ENCODE measurements around the gene MEGF10.

The MEGF10 gene

GRCh38 chr5:127363403-127363802 lies 72.8 kb downstream of the MEGF10 start:
- Histone ChIP-seq H3K79me2 (ENCODE audit: control insufficient read depth, insufficient read depth, low read length, unreplicated experiment) (no peaks in the 10 kb centered on the region), H3K36me3 (ENCODE audit: insufficient read depth, low read length) (no peaks in the 10 kb centered on the region), H2AFZ (ENCODE audit: low read length, unreplicated experiment) (no peak overlapping the region), H3K27me3 (ENCODE audit: insufficient read depth, low read length) (peaks cover 5% of the 10 kb centered on the region; the same call in 1 of the 2 replicates), H3K4me3 (ENCODE audit: low read depth, low read length) (no peak overlapping the region), H3K27ac (ENCODE audit: low read depth, low read length) (no peak overlapping the region), H3K4me1 (ENCODE audit: control insufficient read depth, insufficient read depth, low read length, unreplicated experiment) (peaks cover 10% of the 10 kb centered on the region)

GRCh38 chr5:127367029-127367428 lies 76.4 kb downstream of the MEGF10 start:
- Histone ChIP-seq H3K27me3 (ENCODE audit: insufficient read depth, low read length) (peaks cover 5% of the 10 kb centered on the region; the same call in 1 of the 2 replicates), H3K4me1 (ENCODE audit: control insufficient read depth, insufficient read depth, low read length, unreplicated experiment) (peaks cover 11% of the 10 kb centered on the region), H3K4me3 (ENCODE audit: low read depth, low read length) (no peak overlapping the region), H2AFZ (ENCODE audit: low read length, unreplicated experiment) (no peak overlapping the region), H3K79me2 (ENCODE audit: control insufficient read depth, insufficient read depth, low read length, unreplicated experiment) (no peaks in the 10 kb centered on the region), H3K27ac (ENCODE audit: low read depth, low read length) (no peak overlapping the region), H3K36me3 (ENCODE audit: insufficient read depth, low read length) (no peaks in the 10 kb centered on the region)

GRCh38 chr5:127367946-127368465 lies 77.4 kb downstream of the MEGF10 start:
- H3K4me3 ChIP-seq (ENCODE audit: low read depth, low read length), result no peak overlapping the region
- no peaks in the 10 kb centered on the region for H3K36me3 ChIP-seq (ENCODE audit: insufficient read depth, low read length)
- peaks cover 11% of the 10 kb centered on the region for H3K4me1 ChIP-seq (ENCODE audit: control insufficient read depth, insufficient read depth, low read length, unreplicated experiment)
- H3K27ac ChIP-seq (ENCODE audit: low read depth, low read length), result no peak overlapping the region
- no peak overlapping the region for H2AFZ ChIP-seq (ENCODE audit: low read length, unreplicated experiment)
- H3K79me2 ChIP-seq (ENCODE audit: control insufficient read depth, insufficient read depth, low read length, unreplicated experiment), result no peaks in the 10 kb centered on the region
- peaks cover 5% of the 10 kb centered on the region; the same call in 1 of the 2 replicates for H3K27me3 ChIP-seq (ENCODE audit: insufficient read depth, low read length)

GRCh38 chr5:127369796-127370195 lies 79.2 kb downstream of the MEGF10 start:
- no peaks in the 10 kb centered on the region; the same call in 1 of the 2 replicates for H3K27me3 ChIP-seq (ENCODE audit: insufficient read depth, low read length)
- H2AFZ ChIP-seq (ENCODE audit: low read length, unreplicated experiment), result no peak overlapping the region
- H3K36me3 ChIP-seq (ENCODE audit: insufficient read depth, low read length), result no peaks in the 10 kb centered on the region
- no peak overlapping the region for H3K4me3 ChIP-seq (ENCODE audit: low read depth, low read length)
- H3K79me2 ChIP-seq (ENCODE audit: control insufficient read depth, insufficient read depth, low read length, unreplicated experiment), result no peaks in the 10 kb centered on the region
- peaks cover 11% of the 10 kb centered on the region for H3K4me1 ChIP-seq (ENCODE audit: control insufficient read depth, insufficient read depth, low read length, unreplicated experiment)
- H3K27ac ChIP-seq (ENCODE audit: low read depth, low read length), result no peak overlapping the region

- Histone ChIP-seq H3K4me1 (ENCODE audit: control insufficient read depth, insufficient read depth, low read length, unreplicated experiment) (peaks cover 11% of the 10 kb centered on the region), H3K4me3 (ENCODE audit: low read depth, low read length) (no peak overlapping the region), H3K36me3 (ENCODE audit: insufficient read depth, low read length) (no peaks in the 10 kb centered on the region), H3K79me2 (ENCODE audit: control insufficient read depth, insufficient read depth, low read length, unreplicated experiment) (no peaks in the 10 kb centered on the region), H2AFZ (ENCODE audit: low read length, unreplicated experiment) (no peak overlapping the region), H3K27me3 (ENCODE audit: insufficient read depth, low read length) (peaks cover 5% of the 10 kb centered on the region), H3K27ac (ENCODE audit: low read depth, low read length) (no peak overlapping the region)
These were observed 80.0 kb downstream of the MEGF10 start for GRCh38 chr5:127370631-127371030.

GRCh38 chr5:127373858-127374491 lies 83.4 kb downstream of the MEGF10 start:
- no peak overlapping the region for H3K27ac ChIP-seq (ENCODE audit: low read depth, low read length)
- H3K4me3 ChIP-seq (ENCODE audit: low read depth, low read length), result no peak overlapping the region
- peaks cover 11% of the 10 kb centered on the region for H3K4me1 ChIP-seq (ENCODE audit: control insufficient read depth, insufficient read depth, low read length, unreplicated experiment)
- peaks cover 14% of the 10 kb centered on the region for H3K27me3 ChIP-seq (ENCODE audit: insufficient read depth, low read length)
- H2AFZ ChIP-seq (ENCODE audit: low read length, unreplicated experiment), result no peak overlapping the region
- H3K36me3 ChIP-seq (ENCODE audit: insufficient read depth, low read length), result no peaks in the 10 kb centered on the region
- no peaks in the 10 kb centered on the region for H3K79me2 ChIP-seq (ENCODE audit: control insufficient read depth, insufficient read depth, low read length, unreplicated experiment)

- Histone ChIP-seq H3K79me2 (ENCODE audit: control insufficient read depth, insufficient read depth, low read length, unreplicated experiment) (no peaks in the 10 kb centered on the region), H3K27ac (ENCODE audit: low read depth, low read length) (no peak overlapping the region), H2AFZ (ENCODE audit: low read length, unreplicated experiment) (no peak overlapping the region), H3K27me3 (ENCODE audit: insufficient read depth, low read length) (peaks cover 14% of the 10 kb centered on the region), H3K4me1 (ENCODE audit: control insufficient read depth, insufficient read depth, low read length, unreplicated experiment) (peaks cover 11% of the 10 kb centered on the region), H3K4me3 (ENCODE audit: low read depth, low read length) (no peak overlapping the region), H3K36me3 (ENCODE audit: insufficient read depth, low read length) (no peaks in the 10 kb centered on the region)
These were observed 84.5 kb downstream of the MEGF10 start for GRCh38 chr5:127375124-127375523.

- Histone ChIP-seq H3K4me3 (ENCODE audit: low read depth, low read length) (no peak overlapping the region), H3K27me3 (ENCODE audit: insufficient read depth, low read length) (peaks cover 14% of the 10 kb centered on the region), H3K27ac (ENCODE audit: low read depth, low read length) (no peak overlapping the region), H2AFZ (ENCODE audit: low read length, unreplicated experiment) (no peak overlapping the region), H3K36me3 (ENCODE audit: insufficient read depth, low read length) (no peaks in the 10 kb centered on the region), H3K4me1 (ENCODE audit: control insufficient read depth, insufficient read depth, low read length, unreplicated experiment) (peaks cover 11% of the 10 kb centered on the region), H3K79me2 (ENCODE audit: control insufficient read depth, insufficient read depth, low read length, unreplicated experiment) (no peaks in the 10 kb centered on the region)
These were observed 85.0 kb downstream of the MEGF10 start for GRCh38 chr5:127375544-127376091.

- Histone ChIP-seq H3K4me3 (ENCODE audit: low read depth, low read length) (no peak overlapping the region), H3K79me2 (ENCODE audit: control insufficient read depth, insufficient read depth, low read length, unreplicated experiment) (no peaks in the 10 kb centered on the region), H3K36me3 (ENCODE audit: insufficient read depth, low read length) (no peaks in the 10 kb centered on the region), H3K27ac (ENCODE audit: low read depth, low read length) (no peak overlapping the region), H3K27me3 (ENCODE audit: insufficient read depth, low read length) (peaks cover 14% of the 10 kb centered on the region), H2AFZ (ENCODE audit: low read length, unreplicated experiment) (no peak overlapping the region), H3K4me1 (ENCODE audit: control insufficient read depth, insufficient read depth, low read length, unreplicated experiment) (no peaks in the 10 kb centered on the region)
These were observed 87.1 kb downstream of the MEGF10 start for GRCh38 chr5:127377651-127378050.

- Histone ChIP-seq H3K4me3 (ENCODE audit: low read depth, low read length) (0 out of 2 replicates have a peak overlapping the region, but pooled peaks have one; percentile 14), H3K27ac (ENCODE audit: low read depth, low read length) (peak overlapping the region; percentile 75), H3K27me3 (ENCODE audit: insufficient read depth, low read length) (no peaks in the 10 kb centered on the region), H3K4me1 (ENCODE audit: control insufficient read depth, insufficient read depth, low read length, unreplicated experiment) (peaks cover 23% of the 10 kb centered on the region), H3K36me3 (ENCODE audit: insufficient read depth, low read length) (no peaks in the 10 kb centered on the region), H3K79me2 (ENCODE audit: control insufficient read depth, insufficient read depth, low read length, unreplicated experiment) (no peaks in the 10 kb centered on the region), H2AFZ (ENCODE audit: low read length, unreplicated experiment) (no peak overlapping the region)
These were observed 95.3 kb downstream of the MEGF10 start for GRCh38 chr5:127385936-127386335.

GRCh38 chr5:127386557-127386956 lies 96.0 kb downstream of the MEGF10 start:
- H2AFZ ChIP-seq (ENCODE audit: low read length, unreplicated experiment), result no peak overlapping the region
- H3K36me3 ChIP-seq (ENCODE audit: insufficient read depth, low read length), result no peaks in the 10 kb centered on the region
- no peaks in the 10 kb centered on the region for H3K27me3 ChIP-seq (ENCODE audit: insufficient read depth, low read length)
- H3K4me1 ChIP-seq (ENCODE audit: control insufficient read depth, insufficient read depth, low read length, unreplicated experiment), result peaks cover 23% of the 10 kb centered on the region
- peak overlapping the region; percentile 75 for H3K27ac ChIP-seq (ENCODE audit: low read depth, low read length)
- H3K79me2 ChIP-seq (ENCODE audit: control insufficient read depth, insufficient read depth, low read length, unreplicated experiment), result no peaks in the 10 kb centered on the region
- H3K4me3 ChIP-seq (ENCODE audit: low read depth, low read length), result peak overlapping the region; percentile 14; the same call in 1 of the 2 replicates
